Keratinocyte (primary cell): Measurements from ENCODE around the gene DDRGK1. TPM values are rescaled to one million over a fixed set of nuclear protein-coding genes. Genes with fewer than 3 reads are reported as not detected.

Experiments used
- DNase-seq: peaks from one replicate; pipeline ENCODE4 v3.0.0-alpha.2; 2011; ENCODE audit warnings: low read depth, missing footprints, low spot score
- FAIRE-seq: peaks from 2 replicates; lab custom pipeline; 2011; peaks lifted over from hg19 to GRCh38; lab: Jason Lieb, UNC
- H2AFZ ChIP-seq: 2 replicates; pipeline ENCODE4 v1.6.0; 2012; ENCODE audit warnings: low read length, control low read depth, inconsistent platforms; ENCODE audit not compliant: control insufficient read depth
- H3K27ac ChIP-seq: 2 replicates; pipeline ENCODE4 v1.5.1; 2011; ENCODE audit warnings: low read length; ENCODE audit not compliant: control insufficient read depth, insufficient read depth
- H3K27me3 ChIP-seq: 3 replicates; pipeline ENCODE4 v1.6.0; 2011; ENCODE audit warnings: low read length; ENCODE audit not compliant: control insufficient read depth, insufficient read depth; ENCODE audit errors: extremely low read depth
- H3K36me3 ChIP-seq, 2 experiments: 2 replicates in 1 of 2; 3 replicates in 1 of 2; pipeline ENCODE4 v1.5.1; 2011; ENCODE audit warnings: low read length in 2 of 2, mild to moderate bottlenecking in 1 of 2; ENCODE audit not compliant: control insufficient read depth in 2 of 2, insufficient read depth in 2 of 2; ENCODE audit errors: extremely low read depth in 1 of 2
- H3K4me1 ChIP-seq: 3 replicates; pipeline ENCODE4 v1.5.1; 2011; ENCODE audit warnings: low read length; ENCODE audit not compliant: control insufficient read depth, insufficient read depth; ENCODE audit errors: extremely low read depth
- H3K4me2 ChIP-seq: 3 replicates; pipeline ENCODE4 v1.6.0; 2011; ENCODE audit warnings: low read depth, low read length; ENCODE audit not compliant: control insufficient read depth, insufficient read depth; ENCODE audit errors: extremely low read depth
- H3K4me3 ChIP-seq, 3 experiments: fragments of 200-600 bp in 1 of 3; sonication (generic) in 1 of 3; 2 replicates in 2 of 3; 3 replicates in 1 of 3; pipeline ENCODE4 v1.5.1; 2011 to 2016; ENCODE audit warnings: low read length in 3 of 3, mild to moderate bottlenecking in 3 of 3, control low read depth in 2 of 3, inconsistent platforms in 1 of 3, low read depth in 1 of 3, mixed read lengths in 1 of 3, mixed run types in 1 of 3, moderate library complexity in 1 of 3; ENCODE audit not compliant: control insufficient read depth in 2 of 3, insufficient read depth in 2 of 3; ENCODE audit errors: extremely low read depth in 1 of 3
- H3K79me2 ChIP-seq: 2 replicates; pipeline ENCODE4 v1.6.0; 2012; ENCODE audit warnings: low read length; ENCODE audit not compliant: control insufficient read depth, insufficient read depth
- H3K9ac ChIP-seq: 3 replicates; pipeline ENCODE4 v1.6.0; 2011; ENCODE audit warnings: low read length; ENCODE audit not compliant: control insufficient read depth, insufficient read depth; ENCODE audit errors: extremely low read depth
- H3K9me1 ChIP-seq: 3 replicates; pipeline ENCODE4 v1.6.0; 2011; ENCODE audit warnings: low read length; ENCODE audit not compliant: control insufficient read depth, insufficient read depth; ENCODE audit errors: extremely low read depth
- H3K9me3 ChIP-seq: 2 replicates; pipeline ENCODE4 v1.5.1; 2012; ENCODE audit warnings: low read depth, low read length; ENCODE audit not compliant: control insufficient read depth
- H4K20me1 ChIP-seq: 3 replicates; pipeline ENCODE4 v1.6.0; 2011; ENCODE audit warnings: low read length; ENCODE audit not compliant: control insufficient read depth, insufficient read depth; ENCODE audit errors: extremely low read depth
- CTCF ChIP-seq, 3 experiments: IDR thresholded peaks in 1 of 3; conservative IDR thresholded peaks in 1 of 3; optimal IDR thresholded peaks in 1 of 3; 2 replicates in 2 of 3; 3 replicates in 1 of 3; pipeline versions ENCODE3 to v1.5.1; 2011; ENCODE audit warnings: low read length in 3 of 3, mild to moderate bottlenecking in 3 of 3, moderate library complexity in 2 of 3, control low read depth in 1 of 3, inconsistent platforms in 1 of 3; ENCODE audit not compliant: insufficient read depth in 2 of 3; ENCODE audit errors: extremely low read depth in 1 of 3
- EZH2 ChIP-seq: IDR thresholded peaks from one replicate; pipeline ENCODE4 v1.6.1; 2012; ENCODE audit warnings: inconsistent platforms, mild to moderate bottlenecking, low read length, moderate library complexity
- dilution Hi-C: fragments of 300-500 bp; cut with MboI; formaldehyde crosslinking; loops from one replicate; pipeline ENCODE4 v1.7.0; 2020; ENCODE audit warnings: low sequenced_read_pairs; ENCODE audit not compliant: extremely low pct_ligation_motif_present
- polyA plus RNA-seq, 5 experiments: library from polyadenylated mRNA; depleted of rRNA in 3 of 5; stranded (reverse) in 3 of 5; stranded (forward) in 1 of 5; unstranded in 1 of 5; fragments of >200 nt; gene quantifications; 1 replicate in 1 of 5; 2 replicates in 3 of 5; 3 replicates in 1 of 5; pipeline versions ENCODE4 v1.2.1 to v1.2.3, GENCODE V29; 2011 to 2012; ENCODE audit warnings: missing spikeins in 2 of 5, low read depth in 1 of 5, low replicate concordance in 1 of 5

The DDRGK1 gene
- polyA plus RNA-seq, 1 donor (not counting 4 experiments of a cell fraction or from before 2014, with no cell fraction given), result 32.2 TPM

GRCh38 chr20:3208786-3209256, 4.3 kb upstream of the DDRGK1 start:
- peak; percentile 17 for FAIRE-seq
- dilution Hi-C loops, result no loop called here

DNA sequence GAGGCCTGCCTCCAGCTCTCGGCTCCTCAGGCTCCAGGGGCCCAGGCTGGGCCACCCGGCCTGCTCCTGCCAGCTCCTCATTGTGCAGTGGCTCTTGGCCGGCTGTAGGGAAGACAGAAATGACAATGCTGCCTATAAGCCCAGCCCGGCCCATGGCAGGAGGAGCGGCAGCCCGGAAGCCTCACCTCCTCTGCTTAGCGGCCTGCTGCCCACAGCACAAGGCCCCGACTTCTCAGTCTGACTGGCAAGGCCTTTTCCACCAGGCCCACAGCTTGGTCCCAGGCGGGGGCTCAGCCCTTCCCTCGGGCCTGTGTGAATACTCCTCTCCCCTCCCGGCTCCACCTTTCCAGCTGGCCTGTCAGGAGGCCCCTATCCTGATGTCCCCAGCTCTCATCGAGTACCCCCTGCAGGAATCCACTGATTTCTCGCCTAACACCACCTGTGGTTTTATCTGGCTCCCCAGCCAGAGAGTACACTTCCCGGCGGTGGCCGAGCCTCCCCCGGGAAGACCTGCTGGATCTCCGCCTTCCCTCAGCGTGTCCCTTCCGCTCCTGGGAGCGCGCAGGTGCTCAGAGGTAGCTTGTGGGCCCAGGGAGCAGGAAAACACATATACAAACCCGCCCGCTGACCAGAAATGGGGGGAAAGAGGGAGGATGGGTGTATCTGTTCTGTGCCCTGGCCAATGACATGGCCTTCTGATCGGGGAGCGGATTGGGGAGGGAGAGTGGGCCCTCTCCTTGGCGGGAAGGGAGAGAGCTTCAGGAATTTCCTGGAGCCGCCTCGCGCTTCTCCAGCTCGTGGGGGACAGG, 963 bp downstream of the DDRGK1 start:
- DNase-seq, result no peak

More at GRCh38 chr20:3208786-3209256, 4.3 kb upstream of the DDRGK1 start:
- DNase-seq, result no peak
- Histone ChIP-seq H4K20me1 (no peaks in the 10 kb centered on the region), H3K27me3 (no peaks in the 10 kb centered on the region), H3K4me3 (peak overlapping the region; percentile 80 to 96 (median 87)), H3K4me2 (peak overlapping the region; percentile 99), H3K9me1 (no peaks in the 10 kb centered on the region), H3K9me3 (no peaks in the 10 kb centered on the region), H3K9ac (peak overlapping the region; percentile 74), H2AFZ (peak overlapping the region; percentile 62), H3K36me3 (peaks cover 7 to 8% of the 10 kb centered on the region in 2 experiments), H3K27ac (peak overlapping the region; percentile 45), H3K4me1 (peaks cover 8% of the 10 kb centered on the region), H3K79me2 (peaks cover 45% of the 10 kb centered on the region)
- TF ChIP-seq EZH2 (no peak), CTCF (optimal IDR thresholded peaks at IDR 0.05 in 1 of 3, IDR thresholded peaks at IDR 0.05 in 1 of 3, conservative IDR thresholded peaks at IDR 0.05 in 1 of 3; ENCODE audit: extremely low read depth in 1 of 3, insufficient read depth in 2 of 3, low read length in 3 of 3) (no peak)

More for the DNA sequence above, 963 bp downstream of the DDRGK1 start:
- Histone ChIP-seq H3K4me1 (peaks cover 19% of the 10 kb centered on the region), H4K20me1 (no peaks in the 10 kb centered on the region), H3K9me3 (no peaks in the 10 kb centered on the region), H3K79me2 (peaks cover 25% of the 10 kb centered on the region), H3K4me2 (peak overlapping the region; percentile 98), H3K9ac (peak overlapping the region; percentile 81), H3K4me3 (peak overlapping the region; percentile 85 to 96 (median 94)), H3K9me1 (no peaks in the 10 kb centered on the region), H3K27me3 (no peaks in the 10 kb centered on the region), H2AFZ (peak overlapping the region; percentile 96), H3K36me3 (peaks cover 12 to 24% of the 10 kb centered on the region in 2 experiments), H3K27ac (peak overlapping the region; percentile 76)
- FAIRE-seq, result no peak
- TF ChIP-seq EZH2 (no peak), CTCF (optimal IDR thresholded peaks at IDR 0.05 in 1 of 3, IDR thresholded peaks at IDR 0.05 in 1 of 3, conservative IDR thresholded peaks at IDR 0.05 in 1 of 3; ENCODE audit: extremely low read depth in 1 of 3, insufficient read depth in 2 of 3, low read length in 3 of 3) (no peak)
- dilution Hi-C loops, result no loop called here
